WTC11 (cell line): ENCODE measurements around the gene RBCK1.

Experiments used
- CREB1 ChIP-seq: sonication (generic); formaldehyde crosslinking; IDR thresholded peaks from 2 replicates; pipeline ENCODE4 v1.8.0; 2023; ENCODE audit warnings: mild to moderate bottlenecking, missing genetic modification reagents
- NR3C1 ChIP-seq: sonication (generic); formaldehyde crosslinking; conservative IDR thresholded peaks from 2 replicates; pipeline ENCODE4 v1.8.1; 2023; ENCODE audit warnings: low read depth, mild to moderate bottlenecking, missing genetic modification reagents
- SP1 ChIP-seq: sonication (generic); formaldehyde crosslinking; conservative IDR thresholded peaks from 2 replicates; pipeline ENCODE4 v1.8.1; 2022; ENCODE audit warnings: missing genetic modification reagents
- TF ChIP-seq, protein P1 (sequence below): fragments of 200-600 bp; IDR thresholded peaks from 2 replicates; pipeline ENCODE4 v1.8.0; 2022; ENCODE audit warnings: antibody characterized with exemption

- TF ChIP-seq, protein P1, sequence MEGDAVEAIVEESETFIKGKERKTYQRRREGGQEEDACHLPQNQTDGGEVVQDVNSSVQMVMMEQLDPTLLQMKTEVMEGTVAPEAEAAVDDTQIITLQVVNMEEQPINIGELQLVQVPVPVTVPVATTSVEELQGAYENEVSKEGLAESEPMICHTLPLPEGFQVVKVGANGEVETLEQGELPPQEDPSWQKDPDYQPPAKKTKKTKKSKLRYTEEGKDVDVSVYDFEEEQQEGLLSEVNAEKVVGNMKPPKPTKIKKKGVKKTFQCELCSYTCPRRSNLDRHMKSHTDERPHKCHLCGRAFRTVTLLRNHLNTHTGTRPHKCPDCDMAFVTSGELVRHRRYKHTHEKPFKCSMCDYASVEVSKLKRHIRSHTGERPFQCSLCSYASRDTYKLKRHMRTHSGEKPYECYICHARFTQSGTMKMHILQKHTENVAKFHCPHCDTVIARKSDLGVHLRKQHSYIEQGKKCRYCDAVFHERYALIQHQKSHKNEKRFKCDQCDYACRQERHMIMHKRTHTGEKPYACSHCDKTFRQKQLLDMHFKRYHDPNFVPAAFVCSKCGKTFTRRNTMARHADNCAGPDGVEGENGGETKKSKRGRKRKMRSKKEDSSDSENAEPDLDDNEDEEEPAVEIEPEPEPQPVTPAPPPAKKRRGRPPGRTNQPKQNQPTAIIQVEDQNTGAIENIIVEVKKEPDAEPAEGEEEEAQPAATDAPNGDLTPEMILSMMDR: peak; percentile 37; the same call in 1 of the 2 replicates
- TF ChIP-seq SP1 (CRISPR knock-in tag) (no peak), CREB1 (no peak), NR3C1 (no peak)
These were observed 23.2 kb downstream of the RBCK1 start for GRCh38 chr20:431012-431904.
